HG03571 (cell line): ENCODE measurements around the gene SIRT7.

Experiments
- ATAC-seq: cut with Tn5 transposase; IDR thresholded peaks from one replicate; pipeline ENCODE4 v1.9.1; 2021; ENCODE audit not compliant: unreplicated experiment

Gene SIRT7, protein sequence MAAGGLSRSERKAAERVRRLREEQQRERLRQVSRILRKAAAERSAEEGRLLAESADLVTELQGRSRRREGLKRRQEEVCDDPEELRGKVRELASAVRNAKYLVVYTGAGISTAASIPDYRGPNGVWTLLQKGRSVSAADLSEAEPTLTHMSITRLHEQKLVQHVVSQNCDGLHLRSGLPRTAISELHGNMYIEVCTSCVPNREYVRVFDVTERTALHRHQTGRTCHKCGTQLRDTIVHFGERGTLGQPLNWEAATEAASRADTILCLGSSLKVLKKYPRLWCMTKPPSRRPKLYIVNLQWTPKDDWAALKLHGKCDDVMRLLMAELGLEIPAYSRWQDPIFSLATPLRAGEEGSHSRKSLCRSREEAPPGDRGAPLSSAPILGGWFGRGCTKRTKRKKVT

DNA sequence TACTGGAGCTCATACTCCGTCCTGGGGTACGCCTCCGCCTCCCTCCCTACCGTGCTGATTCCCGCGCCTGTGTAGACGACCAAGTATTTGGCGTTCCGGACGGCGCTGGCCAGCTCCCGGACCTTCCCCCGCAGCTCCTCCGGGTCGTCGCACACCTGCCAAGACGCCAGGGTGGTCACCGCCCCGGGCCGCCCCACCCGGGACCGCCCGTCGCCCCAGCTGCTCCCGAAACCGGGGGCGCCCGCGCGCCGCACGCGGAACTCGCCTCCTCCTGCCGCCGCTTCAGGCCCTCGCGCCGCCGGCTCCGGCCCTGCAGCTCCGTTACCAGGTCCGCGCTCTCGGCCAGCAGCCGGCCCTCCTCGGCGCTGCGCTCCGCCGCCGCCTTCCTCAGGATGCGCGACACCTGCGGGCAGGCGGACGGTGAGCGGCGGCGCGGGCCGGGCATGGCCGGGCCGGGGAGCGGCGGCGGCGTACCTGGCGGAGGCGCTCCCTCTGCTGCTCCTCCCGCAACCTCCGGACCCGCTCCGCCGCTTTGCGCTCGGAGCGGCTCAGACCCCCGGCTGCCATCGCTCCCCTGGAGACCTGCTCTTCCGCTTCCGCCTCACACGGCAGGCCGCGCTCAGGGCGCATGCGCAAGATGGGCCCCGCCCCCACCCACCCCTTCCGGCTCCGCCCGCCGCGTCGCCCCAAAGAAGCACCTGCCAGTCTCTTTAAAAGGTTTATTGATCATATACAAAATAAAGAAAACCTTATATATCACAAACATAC, at the start of gene SIRT7:
SIRT7 (minus strand) TSS at position 612 of the 768 bp plus-strand sequence; CDS start at position 567, 45 bp downstream.
- ATAC-seq: peak; percentile 54

DNA sequence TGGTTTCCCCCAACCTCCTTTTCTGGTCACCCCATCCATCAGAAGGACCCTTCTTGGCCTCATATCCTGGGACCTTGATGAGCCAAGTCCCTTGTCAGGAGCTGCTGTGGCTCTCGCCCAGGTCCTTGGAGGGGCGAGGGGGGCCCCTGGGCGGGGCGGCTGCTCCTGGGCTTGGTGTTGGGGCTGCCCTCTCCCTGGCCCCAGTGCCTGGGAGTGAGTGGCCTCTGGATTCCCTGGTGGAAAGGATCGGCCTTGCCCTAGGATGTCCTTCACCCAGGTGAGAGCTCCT, 49.2 kb upstream of the SIRT7 start:
- ATAC-seq: no peak

DNA sequence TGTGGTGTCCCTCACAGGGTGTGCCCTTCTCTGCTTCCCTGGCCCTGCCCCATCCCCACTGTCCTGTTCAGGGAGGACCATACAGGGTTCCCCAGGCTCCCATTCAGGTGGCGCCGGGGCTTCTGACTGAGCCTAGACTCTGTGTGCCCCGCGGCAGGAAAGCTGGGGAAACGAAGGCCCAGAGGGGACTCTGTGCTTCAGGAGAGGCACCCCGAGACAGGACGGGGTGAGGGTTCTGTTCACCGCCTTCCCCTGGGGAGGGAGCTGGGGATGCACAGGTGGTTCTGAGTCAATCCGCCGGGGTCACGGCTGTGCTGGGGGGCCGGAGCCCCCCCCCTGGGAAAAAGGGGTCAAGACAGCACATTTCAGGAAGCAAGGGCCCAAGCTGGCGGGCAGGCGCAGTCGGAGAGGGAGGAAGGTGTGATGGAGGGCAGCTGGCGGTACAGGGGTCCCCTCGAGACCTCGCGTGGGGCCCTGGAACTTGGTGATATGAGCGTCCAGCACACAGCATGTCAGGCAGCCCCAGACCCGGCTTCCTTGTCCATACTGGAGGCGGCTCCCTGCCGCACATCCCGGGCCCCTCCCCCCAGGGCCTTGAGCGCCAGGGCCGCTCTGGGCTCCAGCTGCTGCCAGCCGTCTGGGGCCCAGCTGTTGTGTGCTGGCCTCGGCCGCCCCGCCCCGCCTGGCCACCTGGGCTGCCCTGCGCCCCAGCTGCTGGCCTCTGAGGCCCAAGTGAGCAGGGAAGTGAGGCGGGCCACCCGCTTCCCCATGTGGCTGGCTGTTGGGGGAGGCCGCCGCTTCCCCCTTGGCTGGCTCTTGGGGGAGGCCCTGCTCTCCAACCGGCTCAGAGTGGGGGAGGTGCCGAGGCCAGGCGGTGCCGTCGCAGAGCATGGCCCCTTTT, 48.6 kb upstream of the SIRT7 start:
- ATAC-seq: no peak

DNA sequence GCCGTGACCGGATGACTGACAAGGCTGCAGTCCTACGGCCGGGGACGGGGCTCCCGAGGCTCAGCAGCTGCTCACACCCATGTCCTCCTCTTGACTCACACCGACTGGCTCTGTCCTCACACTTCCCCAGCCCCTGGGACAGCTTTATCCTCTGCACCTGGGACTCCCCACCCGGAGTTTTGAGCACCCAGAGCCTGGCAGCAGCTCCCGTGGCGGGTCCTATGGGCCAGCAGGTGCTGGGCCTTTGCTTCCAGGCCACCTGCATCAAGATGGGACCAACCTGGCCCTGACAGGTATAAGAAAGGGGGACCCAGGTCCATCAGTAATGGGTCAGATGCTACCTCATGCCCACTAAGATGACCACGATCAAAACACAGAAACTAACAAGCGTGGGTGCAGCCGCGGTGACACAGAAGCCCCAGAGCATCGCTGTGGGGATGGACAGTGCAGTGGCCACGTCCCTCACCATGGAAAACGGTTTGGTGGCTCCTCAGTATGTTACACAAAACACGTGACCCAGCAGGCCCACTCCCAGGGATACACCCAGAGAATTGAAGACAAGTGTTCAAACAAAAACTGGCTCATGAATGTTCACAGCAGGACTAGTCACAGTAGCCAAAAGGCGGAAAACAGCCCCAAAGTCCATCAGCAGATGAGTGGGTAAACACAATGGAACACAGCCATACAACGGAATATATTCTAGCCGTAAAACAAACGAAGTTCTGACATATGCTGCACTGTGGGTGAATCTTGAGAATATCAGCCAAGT, 46.3 kb upstream of the SIRT7 start:
- no peak for ATAC-seq

DNA sequence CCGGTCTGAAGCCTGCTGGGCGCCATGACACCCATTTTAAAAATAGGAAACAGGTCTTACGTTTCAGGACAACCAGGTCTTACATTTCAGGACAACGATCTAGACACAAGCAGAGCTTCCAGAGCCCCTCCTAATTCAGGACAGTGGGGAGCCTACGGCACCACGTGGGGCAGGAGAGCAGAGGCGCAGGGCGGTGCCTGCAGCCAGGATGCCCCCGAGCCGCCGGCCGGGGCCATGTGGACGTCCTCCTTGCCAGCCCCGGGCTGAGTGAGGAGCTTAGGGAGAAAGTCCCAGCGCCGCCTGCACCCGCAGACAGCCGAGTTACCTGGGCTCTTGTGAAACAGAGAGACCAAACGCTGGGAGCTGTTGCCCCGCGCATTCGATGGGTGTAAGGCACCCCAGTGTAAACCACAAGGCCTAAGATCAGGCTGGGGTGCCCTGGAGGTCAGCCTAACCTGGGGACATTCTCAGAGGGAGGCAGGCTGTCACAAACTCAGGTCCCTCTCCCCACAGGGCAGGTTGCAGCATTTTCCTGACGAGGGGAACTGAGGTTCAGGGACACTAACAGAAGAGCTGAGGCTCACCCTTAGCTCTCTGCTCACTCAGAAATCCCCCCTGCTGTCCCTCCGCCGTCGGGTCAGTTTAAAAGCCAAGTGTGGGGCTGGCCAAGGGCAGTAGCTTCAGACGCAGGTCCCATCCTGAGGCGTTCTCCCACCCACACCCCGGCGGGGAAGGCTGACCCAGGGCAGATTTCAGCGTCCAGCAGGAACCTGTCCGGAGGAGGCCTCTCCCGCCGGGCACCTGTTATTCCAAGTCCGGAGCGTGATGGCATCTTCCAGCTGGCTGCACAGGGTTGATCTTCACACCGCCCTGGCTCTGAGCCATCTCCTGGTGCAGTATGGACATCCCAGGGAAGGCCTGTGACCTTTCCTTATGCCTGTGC, 44.8 kb upstream of the SIRT7 start:
- ATAC-seq: no peak

DNA sequence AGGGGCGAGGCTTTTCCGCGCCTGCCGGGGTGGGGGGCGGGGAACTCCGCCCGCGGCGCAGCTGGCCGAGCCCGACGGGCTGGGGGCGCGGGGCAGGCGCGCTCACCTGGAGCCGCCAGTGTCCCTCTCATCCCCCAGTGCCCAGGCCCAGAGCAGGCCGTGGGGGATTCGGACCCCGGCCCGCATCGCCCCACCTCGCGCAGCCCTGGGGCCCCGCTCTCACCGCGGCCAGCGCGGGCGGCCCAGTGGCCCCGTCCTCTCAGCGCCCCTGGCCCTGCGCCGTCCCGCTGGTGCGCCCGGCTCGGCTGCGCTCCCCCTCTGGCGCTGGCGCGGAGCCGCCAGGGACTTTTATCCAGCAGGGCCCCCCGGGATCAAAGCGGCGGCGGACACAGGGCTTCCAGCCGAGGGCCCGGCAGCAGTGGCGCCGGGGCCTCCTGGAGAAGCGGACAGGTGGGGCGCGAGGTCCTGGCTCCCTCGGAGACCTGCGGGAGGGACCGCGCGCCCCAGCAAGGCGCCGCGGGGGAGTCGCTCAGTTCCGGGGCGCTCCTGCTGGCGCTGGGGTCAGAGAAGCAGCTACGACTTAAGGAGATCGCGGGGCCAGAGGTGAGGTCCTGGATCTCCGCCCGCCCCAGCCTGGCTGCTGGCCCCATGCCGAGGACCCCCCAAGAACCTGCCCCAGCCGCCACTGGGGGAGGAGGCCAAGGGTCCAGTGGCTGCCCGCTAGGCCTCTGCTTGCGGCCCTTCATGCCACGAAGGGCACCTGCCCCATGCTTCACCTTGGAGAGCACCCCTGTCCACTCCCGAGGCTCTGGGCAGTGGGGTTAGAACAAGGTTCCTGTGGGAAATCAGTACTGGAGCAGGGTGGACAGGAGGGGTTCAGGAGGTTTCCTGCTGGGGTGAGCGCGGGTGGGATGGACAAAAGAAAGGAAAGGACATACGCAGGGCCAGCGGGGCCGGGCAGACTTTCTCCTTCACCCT, 43.8 kb upstream of the SIRT7 start:
- no peak for ATAC-seq

DNA sequence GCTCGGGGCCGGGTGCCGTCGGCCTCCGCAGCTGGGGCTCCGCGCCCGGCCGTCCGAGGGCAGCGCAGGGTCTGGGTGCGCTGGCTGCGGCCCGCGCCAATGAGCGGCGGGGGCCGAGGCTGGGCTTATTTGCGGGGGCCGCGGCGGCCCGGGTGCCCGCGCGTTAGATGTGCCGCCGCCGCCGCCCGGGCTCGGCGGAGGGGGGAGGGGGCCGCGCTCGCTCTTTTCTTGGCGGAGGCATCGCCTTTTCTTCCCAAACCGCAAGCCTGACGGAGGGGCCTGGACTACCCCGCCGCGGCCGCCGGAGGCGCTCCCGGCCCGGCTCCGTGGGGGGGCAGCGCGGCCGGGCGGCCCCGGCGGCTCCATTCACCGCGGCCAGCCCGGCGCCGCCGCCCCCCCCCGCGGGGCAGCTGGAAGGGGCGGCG, 43.1 kb upstream of the SIRT7 start, which contains the start of gene NOTUM:
NOTUM (minus strand) TSS at position 101 of the 425 bp plus-strand sequence. CDS start 278 bp downstream, outside the sequence.
- ATAC-seq: no peak

DNA sequence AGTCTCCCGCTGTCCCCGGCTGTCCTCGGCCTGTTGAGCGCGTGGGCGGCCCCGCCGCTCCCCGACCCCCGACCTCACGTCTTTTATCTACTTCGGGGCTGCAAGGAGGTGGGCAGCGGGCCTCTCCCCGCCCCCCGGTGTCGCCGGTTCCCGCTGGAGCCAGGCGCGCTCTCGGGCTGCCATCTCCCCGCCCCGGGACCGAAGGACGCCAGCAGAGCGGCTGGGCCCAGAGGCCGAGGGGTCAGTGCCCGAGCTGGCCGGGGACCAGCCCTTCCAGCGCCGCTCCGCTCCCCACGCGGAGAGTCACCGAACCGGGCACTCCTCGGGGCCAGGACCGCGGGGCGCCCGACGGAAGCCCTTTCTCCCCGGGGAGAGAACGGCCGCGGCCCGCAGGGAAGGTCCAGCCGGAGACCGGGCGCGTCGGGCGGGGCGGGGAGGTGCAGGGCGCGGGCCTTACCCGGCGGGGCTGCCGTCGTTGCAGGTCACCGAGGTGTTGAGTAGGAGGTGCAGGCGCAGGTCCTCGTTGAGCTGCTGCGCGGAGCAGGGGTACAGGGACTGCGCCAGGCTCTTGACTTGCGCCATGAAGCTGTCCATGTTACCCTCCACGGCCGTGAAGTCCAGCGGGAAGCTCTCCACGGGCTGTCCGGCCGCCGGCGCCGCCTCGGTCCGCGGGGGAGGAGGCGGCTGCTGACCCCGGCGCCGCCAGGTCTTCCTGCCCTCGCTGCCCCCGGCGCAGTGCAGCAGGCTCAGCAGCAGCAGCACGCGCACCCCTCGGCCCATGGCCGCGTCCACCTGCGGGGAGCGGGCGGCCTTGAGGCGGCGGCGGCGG, 42.4 kb upstream of the SIRT7 start:
- ATAC-seq: no peak

DNA sequence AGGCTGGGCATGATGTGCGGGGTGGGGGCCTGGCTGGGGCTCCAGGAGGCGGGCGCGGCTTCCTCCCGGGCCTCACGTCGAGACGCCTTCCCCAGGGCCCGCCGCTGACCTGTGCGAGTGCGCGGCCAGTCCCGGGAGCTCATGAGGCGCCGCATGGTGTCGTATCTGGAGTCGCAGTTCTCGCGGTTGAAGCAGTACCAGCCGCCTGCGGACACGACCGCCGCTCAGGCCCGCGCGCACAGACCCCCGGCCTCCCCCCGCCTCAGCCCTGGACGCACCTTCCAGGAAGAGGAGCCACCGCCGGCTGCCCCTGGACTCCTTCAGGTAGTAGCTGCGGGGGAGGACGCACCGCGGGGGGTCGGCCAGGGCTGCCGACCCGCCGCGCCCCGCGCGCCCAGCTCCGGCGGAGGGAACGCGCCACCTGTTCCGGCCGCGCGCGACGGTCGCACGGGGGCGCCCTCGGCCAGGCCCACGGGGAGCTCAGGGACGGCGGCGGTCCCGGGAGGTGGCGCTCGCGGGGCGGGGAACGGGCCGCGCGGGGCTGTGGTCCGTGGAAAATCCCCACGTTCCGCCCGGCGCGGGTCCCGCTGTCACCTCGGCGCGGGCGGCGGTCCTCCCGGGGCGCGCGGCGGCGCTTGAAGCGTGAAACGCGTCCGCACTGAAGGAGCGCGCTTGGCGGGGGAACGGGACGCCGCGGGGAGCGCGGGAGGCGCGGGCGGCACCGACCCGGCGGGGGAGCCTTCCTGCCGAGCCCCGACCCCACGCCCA, 41.6 kb upstream of the SIRT7 start:
- no peak for ATAC-seq

DNA sequence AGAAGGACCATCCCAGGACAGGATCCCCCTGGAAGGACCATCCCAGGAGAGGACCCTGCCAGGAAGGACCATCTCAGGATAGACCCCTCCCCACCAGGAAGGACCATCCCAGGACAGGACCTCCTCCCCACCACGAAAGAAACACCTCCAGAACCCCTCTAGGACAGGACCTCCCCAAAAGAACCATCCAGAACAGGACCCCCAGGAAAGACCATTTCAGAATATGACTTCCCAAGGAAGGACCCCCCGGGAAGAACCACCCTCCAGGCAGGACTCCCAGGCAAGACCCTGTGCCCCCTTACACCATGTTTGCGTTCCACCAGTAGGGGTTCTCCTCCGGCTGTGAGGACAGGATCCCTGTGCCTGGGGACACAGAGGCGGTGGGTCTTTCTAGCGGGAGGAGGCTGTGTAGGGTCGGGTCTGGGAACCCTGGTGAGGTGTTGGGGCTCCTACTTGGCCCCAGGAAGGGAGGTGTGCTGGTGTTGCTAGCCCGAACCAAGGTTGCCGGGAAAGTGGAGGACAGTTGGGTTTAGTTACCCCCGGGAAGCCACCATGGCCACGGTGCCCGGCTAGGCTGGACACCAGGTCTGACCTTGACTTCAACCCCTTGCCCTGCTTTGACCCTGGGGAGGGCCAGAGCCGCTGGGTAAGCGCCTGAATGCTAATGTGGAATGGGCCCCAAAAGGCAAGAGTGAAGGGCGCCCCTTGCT, 40.8 kb upstream of the SIRT7 start:
- no peak for ATAC-seq

DNA sequence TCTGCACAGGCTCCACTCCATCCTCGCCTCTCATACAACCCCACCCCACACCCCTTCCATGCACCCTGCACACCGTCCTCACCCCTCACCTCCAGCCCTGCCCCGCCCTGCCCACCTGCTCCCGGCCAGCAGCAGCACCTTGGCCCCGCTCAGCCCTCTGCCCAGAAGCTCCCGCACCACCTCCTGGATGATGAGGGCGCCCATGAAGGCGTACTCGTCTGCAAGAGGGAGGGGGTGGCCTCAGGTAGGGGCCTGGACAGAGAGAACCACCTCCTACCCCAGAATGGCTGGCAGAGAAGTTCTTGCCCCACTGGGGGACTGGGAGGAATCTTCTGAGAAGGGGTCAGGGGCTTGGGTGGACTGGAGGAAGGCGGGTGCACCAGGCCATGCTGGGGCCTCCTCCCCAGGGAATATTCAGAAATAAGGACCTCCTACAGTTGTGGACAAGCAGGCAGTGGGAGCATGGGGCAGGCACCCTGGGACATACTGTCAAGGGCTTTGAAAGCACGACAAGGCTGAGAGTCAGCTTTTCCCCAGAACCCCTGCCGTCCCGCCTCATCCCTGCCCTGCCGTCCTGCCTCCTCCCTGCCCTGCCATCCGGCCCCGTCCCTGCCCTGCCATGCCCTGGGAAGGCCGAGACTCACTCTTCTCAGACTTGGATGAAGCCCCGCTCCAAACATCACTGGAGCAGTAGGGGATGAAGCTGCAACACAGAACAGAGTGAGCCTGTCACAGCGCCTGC, 39.9 kb upstream of the SIRT7 start:
- ATAC-seq: no peak

DNA sequence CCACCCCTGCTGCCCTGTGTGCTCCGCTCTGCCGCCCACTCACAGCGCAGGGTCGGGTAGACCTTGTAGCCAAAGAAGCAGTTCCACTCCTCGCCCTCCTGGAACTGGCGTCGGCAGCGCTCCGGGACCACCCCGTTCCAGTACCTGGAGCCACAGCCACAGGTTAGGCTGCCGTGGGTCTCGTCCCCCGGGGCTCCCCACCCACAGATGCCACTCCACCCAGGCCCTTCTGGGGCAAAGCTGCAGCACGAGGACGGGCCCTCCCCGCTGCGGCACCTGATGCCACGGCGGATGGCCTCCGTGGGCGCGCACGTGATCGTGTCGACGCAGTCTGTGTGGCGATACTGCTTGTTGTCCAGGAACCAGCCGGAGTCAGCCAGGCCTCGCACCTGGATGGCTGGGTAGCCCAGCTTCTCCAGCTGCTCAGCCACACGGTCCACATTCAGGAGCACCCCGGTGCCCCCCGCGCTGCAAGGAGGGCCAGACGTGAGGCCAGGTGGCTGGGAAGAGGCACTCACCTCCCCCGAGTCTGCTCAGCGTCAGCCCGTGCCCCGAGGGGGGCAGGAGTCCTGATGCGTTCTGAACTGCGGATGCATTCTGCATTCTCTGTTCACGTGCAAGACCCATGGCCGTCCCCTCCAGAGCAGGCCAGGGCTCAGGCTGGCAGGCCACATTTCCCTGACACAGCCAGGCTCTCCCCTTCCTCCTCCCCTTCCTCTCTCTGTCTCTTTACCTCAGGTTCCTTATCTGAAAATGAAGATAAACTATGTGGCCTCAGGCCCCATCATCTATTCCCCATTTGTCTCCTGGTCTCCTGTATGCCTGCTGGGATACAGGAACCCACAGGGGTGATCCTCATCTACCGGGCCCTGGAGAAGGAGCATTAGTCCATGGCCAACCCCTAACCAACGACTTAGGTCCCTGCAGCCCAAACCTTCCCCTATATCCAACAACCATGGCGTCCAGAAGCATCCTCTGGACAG, 38.9 kb upstream of the SIRT7 start:
- no peak for ATAC-seq

DNA sequence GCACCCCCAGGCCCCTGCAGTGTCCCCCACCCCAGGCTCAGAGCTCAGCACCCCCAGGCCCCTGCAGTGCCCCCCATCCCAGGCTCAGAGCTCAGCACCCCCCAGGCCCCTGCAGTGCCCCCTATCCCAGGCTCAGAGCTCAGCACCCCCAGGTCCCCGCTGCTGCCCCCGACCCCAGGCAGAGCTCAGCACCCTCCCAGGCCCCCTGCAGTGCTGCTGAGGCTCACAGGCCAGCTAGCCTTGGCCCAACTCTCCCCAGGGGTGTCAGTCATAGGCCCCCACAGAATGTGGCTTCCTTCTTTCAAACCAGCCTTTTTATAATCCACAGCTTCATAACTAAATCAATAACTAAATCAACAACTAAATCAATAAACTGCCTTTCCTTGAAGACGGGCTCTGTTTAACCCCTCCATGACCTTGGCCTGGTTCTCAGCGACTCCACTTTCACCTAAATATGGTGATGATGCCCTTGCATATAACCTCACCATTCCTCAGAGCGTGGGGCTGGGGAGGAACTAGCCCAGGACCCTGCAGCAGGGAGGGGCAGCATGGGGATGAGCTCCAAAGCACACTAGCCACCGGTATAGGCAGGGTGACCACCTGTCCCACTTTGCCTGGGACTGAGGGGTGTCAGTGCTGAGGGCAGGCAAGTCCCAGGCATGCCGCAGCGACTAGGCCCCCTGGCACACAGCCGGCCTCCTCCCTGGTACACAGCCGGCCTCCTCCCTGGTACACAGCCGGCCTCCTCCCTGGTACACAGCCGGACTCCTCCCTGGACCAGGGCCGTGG, 38.0 kb upstream of the SIRT7 start:
- no peak for ATAC-seq
